ENCODE data around the gene TCERG1L. TPM values are rescaled to one million over a fixed set of nuclear protein-coding genes. Genes with fewer than 3 reads are reported as not detected.
"Not testable (repeated sequence)": the region's sequence is repeated elsewhere in the genome, so short reads cannot be mapped to it uniquely, and the experiment has no call there.

The TCERG1L gene
- total RNA-seq, 1 experiment from 2014 or later, result not detected

DNA sequence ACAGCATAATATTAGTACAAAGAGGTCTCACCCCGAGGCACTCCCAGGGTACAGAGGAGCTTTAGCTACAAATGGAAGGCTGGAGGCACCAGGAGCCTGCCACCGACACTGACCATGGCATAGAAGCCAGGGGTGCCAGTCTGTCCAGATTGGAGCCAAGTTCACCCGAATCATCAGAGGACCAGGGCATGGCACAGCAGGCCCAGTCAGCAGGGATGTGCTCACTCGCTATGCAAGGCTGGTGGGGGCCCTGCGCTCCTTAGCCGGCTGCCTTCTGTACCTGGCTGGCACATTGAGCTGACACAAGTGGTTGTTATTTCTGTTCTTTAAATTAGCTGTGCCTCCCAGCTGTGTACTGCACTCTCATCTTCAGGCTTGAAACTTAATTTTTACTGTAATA lies 149.3 kb downstream of the TCERG1L start:
- DNase-seq (ENCODE audit: low read depth in 1 of 2, low spot score in 2 of 2), result no peak
- no peaks in the 10 kb centered on the region for H3K36me3 ChIP-seq
- no peaks in the 10 kb centered on the region for H3K27me3 ChIP-seq (replicated peaks)
- no peaks in the 10 kb centered on the region for H3K4me1 ChIP-seq (replicated peaks)
- no peak overlapping the region for H3K27ac ChIP-seq
- peaks cover 29% of the 10 kb centered on the region for H3K9me3 ChIP-seq (replicated peaks)
- H3K4me3 ChIP-seq, result no peak overlapping the region

DNA sequence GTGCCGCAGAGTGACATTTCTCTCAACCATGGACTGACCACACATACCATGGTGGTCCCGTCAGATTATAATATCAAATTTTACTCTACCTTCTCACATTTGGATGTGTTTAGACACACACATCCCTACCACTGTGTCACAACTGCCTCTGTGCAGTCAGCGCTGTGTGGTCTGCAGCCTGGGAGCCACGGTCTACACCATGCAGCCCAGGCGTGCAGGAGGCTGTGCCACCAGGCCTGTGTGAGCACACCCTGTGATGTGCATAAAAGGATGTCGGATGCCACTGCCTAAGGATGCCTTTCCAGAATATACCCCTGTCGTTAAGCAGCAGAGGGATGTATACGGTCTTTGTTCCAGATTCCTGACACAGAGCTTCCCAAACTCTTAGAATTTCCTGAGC lies 150.4 kb downstream of the TCERG1L start:
- Histone ChIP-seq H3K4me1 (replicated peaks) (no peaks in the 10 kb centered on the region), H3K9me3 (replicated peaks) (peaks cover 25% of the 10 kb centered on the region), H3K27me3 (replicated peaks) (no peaks in the 10 kb centered on the region), H3K36me3 (no peaks in the 10 kb centered on the region), H3K27ac (no peak overlapping the region), H3K4me3 (no peak overlapping the region)
- no peak for DNase-seq (ENCODE audit: low read depth in 1 of 2, low spot score in 2 of 2)

DNA sequence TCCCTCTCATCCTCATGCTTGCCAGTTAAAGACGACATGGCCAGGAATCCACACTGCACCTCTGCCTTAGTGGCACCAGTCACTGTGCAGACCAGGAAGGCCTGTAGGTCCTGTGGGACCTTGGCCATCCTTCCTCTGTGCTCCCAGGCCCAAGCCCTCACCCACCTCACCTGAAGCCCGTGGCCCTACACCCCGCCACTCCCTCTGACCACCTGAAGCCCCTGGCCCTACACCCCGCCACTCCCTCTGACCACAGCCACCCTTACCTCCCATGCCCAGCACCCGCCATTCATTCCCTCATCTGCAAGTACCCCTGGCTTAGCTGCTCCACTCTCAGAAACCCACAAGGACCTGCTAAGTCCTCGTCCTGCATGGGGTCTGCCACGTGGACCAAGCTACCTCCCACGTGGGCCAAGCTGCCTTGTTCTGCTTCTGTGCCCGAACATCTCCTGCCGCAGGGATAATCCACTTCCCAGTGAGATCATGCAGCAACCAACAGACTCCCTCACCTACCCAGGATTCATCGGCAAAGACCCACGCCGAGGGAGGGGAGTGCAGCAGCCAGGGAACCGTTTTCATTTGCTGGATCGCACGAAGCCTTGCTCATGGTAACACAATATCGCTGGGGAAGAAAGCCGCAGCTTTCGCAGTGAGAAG lies 151.2 kb downstream of the TCERG1L start:
- no peak for DNase-seq (ENCODE audit: low read depth in 1 of 2, low spot score in 2 of 2)
- peaks cover 24% of the 10 kb centered on the region for H3K9me3 ChIP-seq (replicated peaks)
- H3K36me3 ChIP-seq, result no peaks in the 10 kb centered on the region
- H3K4me3 ChIP-seq, result no peak overlapping the region
- no peaks in the 10 kb centered on the region for H3K27me3 ChIP-seq (replicated peaks)
- H3K4me1 ChIP-seq (replicated peaks), result no peaks in the 10 kb centered on the region
- no peak overlapping the region for H3K27ac ChIP-seq

DNA sequence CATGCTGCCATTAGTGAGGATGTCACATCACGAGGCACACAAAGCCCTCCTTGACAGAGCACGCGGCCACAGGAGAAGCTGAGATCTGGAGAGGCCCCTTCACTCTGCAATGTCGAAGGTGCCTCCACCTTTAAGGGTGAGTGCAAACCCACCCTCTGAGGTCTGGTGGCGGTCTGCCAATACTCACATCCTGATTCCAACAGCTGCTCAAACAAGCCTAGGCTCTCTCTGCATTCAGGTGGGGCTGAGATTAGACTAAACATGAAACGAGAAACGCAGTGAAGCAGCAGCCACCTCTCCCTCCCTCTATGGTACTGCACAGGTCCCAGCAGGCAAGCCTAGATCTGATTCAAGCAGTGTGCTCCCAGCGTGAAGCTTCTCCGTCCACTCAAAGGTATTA lies 151.8 kb downstream of the TCERG1L start:
- peaks cover 24% of the 10 kb centered on the region for H3K9me3 ChIP-seq (replicated peaks)
- H3K4me3 ChIP-seq, result no peak overlapping the region
- no peak for DNase-seq (ENCODE audit: low read depth in 1 of 2, low spot score in 2 of 2)
- no peaks in the 10 kb centered on the region for H3K27me3 ChIP-seq (replicated peaks)
- no peaks in the 10 kb centered on the region for H3K4me1 ChIP-seq (replicated peaks)
- no peaks in the 10 kb centered on the region for H3K36me3 ChIP-seq
- no peak overlapping the region for H3K27ac ChIP-seq

DNA sequence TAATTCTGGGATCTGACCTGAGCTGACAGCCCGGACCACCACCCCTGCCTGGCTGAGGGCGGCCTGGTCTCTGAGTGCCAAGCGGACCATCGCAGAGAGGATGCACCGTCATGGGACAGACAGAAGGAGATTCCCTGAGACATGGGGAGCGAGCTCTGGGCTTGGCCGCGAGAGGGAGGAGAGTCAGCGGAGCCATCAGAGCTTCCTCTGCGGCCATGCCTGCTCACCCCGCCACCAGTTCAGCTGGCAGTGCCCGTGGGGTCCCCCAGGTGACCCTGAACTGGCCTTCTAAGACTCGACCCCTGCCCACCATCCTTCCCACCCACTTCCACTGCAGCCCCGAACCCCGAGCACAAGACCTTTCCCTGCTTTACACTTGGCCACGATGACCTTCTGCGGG lies 152.8 kb downstream of the TCERG1L start:
- Histone ChIP-seq H3K36me3 (no peaks in the 10 kb centered on the region), H3K4me1 (replicated peaks) (no peaks in the 10 kb centered on the region), H3K27ac (no peak overlapping the region), H3K27me3 (replicated peaks) (no peaks in the 10 kb centered on the region), H3K9me3 (replicated peaks) (peaks cover 30% of the 10 kb centered on the region), H3K4me3 (no peak overlapping the region)
- DNase-seq (ENCODE audit: low read depth in 1 of 2, low spot score in 2 of 2), result no peak

DNA sequence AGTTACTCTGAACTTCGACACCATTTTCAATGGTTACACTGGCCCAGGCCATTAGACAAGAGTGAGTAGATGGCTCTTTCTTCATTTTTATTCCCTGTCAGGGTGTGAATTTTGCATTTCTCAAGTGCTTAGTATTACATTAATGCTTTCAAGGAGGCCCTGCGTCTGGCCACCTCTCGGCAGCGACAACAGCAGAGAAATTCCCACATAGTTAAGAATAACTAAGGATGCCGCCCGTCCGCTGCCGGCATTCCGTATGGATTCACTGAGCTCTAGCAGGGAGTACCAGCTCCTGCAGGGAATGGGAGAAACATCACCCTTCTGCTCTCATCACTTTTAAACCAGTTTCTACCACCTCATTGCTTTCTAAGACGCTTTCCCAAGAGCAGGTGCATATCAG lies 153.6 kb downstream of the TCERG1L start:
- DNase-seq (ENCODE audit: low read depth in 1 of 2, low spot score in 2 of 2), result no peak
- no peaks in the 10 kb centered on the region for H3K4me1 ChIP-seq (replicated peaks)
- H3K4me3 ChIP-seq, result no peak overlapping the region
- H3K36me3 ChIP-seq, result no peaks in the 10 kb centered on the region
- peaks cover 33% of the 10 kb centered on the region for H3K9me3 ChIP-seq (replicated peaks)
- no peaks in the 10 kb centered on the region for H3K27me3 ChIP-seq (replicated peaks)
- H3K27ac ChIP-seq, result no peak overlapping the region

DNA sequence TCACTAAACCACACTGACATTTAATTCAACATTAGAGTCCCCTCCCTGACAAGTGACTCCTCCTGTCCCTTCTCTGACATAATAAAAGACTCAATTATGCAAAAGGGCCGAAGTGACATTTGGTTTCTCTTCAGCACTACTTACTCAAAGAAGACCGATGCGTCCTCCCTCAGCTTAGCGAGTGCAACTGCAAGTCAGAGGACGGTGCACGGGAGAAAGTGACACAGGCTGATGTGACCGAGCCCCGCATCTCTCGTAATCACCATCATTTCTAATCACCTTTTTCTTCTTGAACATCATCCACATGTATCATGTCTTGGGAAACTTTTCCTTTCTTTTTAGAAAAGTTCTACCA lies 155.7 kb downstream of the TCERG1L start:
- Histone ChIP-seq H3K36me3 (no peaks in the 10 kb centered on the region), H3K27ac (no peak overlapping the region), H3K4me3 (no peak overlapping the region), H3K9me3 (replicated peaks) (peaks cover 27% of the 10 kb centered on the region), H3K4me1 (replicated peaks) (no peaks in the 10 kb centered on the region), H3K27me3 (replicated peaks) (no peaks in the 10 kb centered on the region)
- no peak for DNase-seq (ENCODE audit: low read depth in 1 of 2, low spot score in 2 of 2)

DNA sequence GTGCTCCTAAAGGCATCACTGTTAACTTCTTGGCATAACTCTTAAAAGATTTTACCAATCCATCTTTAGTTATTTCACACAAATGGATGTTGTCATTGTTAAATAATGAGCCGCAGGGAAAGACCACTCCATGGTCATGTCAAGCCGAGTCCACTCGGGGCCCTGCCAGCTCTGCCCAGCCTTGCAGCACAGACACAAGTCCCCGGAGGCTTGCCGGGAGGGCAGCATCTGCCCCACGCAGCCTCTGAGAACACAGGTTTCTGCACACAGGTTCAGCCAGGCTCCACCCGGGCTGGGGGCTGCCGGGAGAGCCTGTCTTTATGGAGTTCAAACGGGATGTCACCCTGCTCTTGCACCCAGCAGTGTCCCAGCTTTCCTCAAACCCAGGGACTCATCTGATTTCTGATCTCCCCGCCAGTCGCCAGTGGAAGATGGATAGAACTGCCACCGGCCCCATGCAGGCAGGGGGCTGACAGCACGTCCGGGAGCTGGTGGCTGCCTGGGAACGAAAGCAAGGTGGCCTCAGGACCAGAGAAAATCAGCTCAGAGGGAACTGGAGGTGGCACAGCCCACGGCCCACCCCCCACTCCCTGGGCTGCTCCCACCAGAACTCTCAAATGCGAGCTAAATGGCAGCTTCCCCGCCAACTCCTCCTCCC lies 156.2 kb downstream of the TCERG1L start:
- Histone ChIP-seq H3K9me3 (replicated peaks) (peaks cover 24% of the 10 kb centered on the region), H3K4me3 (no peak overlapping the region), H3K36me3 (no peaks in the 10 kb centered on the region), H3K27ac (no peak overlapping the region), H3K4me1 (replicated peaks) (no peaks in the 10 kb centered on the region), H3K27me3 (replicated peaks) (no peaks in the 10 kb centered on the region)
- no peak for DNase-seq (ENCODE audit: low read depth in 1 of 2, low spot score in 2 of 2)

DNA sequence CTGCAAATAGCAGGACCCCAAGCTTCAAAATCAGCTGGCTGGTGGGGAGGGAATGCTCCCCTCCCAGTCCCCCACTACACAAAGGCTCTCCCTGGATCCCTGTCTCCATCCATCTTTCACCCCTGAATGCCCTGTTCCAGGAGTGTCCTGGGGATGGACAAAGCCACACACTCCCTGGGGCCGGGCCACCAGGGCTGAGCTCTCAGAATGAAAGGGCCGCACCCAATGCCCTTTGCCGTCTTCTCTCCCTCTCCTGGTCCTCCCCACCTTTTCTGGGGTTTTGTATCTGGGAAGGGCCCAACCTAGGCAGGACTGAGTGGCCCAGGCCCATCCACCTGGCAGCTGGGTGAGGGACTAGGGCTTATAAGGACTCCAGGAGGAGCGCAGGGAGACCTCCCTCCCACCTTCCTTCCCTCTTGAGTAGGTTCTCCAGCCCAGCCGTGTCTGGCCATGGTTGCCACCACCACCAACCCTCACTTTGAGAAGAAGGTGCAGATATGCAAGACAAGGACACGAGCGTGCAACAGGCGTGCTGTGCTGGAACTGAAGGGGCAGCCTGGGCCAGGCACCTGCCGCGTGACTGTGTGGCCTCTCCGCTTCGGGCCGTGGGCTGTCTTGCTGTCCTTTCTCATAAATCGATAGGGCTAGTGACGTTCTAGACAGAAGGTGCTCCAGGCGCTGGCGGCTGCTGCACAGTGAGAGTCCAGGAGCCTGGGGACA lies 157.1 kb downstream of the TCERG1L start:
- H3K4me3 ChIP-seq, result no peak overlapping the region

DNA sequence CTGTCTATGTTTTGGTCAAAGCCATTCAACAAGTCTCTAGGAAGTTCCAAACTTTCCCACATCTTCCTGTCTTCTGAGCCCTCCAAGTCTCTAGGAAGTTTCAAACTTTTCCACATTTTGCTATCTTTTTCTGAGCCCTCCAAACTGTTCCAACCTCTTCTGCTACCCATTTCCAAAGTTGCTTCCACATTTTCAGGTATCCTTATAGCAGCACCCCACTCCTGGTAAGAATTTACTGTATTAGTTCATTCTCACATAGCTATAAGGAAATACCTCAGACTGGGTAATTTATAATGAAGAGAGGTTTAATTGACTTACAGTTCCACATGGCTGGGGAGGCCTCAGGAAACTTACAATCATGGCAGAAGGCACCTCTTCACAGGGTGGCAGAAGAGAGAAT lies 159.1 kb downstream of the TCERG1L start:
- H3K4me1 ChIP-seq (replicated peaks); H3K27ac ChIP-seq; DNase-seq (ENCODE audit: low read depth in 1 of 2, low spot score in 2 of 2); H3K4me3 ChIP-seq; H3K36me3 ChIP-seq; H3K27me3 ChIP-seq (replicated peaks): not testable (repeated sequence)
- H3K9me3 ChIP-seq (replicated peaks), result peaks cover 20% of the 10 kb centered on the region

More for the DNA sequence above, 157.1 kb downstream of the TCERG1L start:
- Histone ChIP-seq H3K36me3 (no peaks in the 10 kb centered on the region), H3K4me1 (replicated peaks) (no peaks in the 10 kb centered on the region), H3K9me3 (replicated peaks) (peaks cover 17% of the 10 kb centered on the region; the same call in 1 of the 2 replicates), H3K27ac (no peak overlapping the region), H3K27me3 (replicated peaks) (no peaks in the 10 kb centered on the region)
- no peak for DNase-seq (ENCODE audit: low read depth in 1 of 2, low spot score in 2 of 2)

DNA sequence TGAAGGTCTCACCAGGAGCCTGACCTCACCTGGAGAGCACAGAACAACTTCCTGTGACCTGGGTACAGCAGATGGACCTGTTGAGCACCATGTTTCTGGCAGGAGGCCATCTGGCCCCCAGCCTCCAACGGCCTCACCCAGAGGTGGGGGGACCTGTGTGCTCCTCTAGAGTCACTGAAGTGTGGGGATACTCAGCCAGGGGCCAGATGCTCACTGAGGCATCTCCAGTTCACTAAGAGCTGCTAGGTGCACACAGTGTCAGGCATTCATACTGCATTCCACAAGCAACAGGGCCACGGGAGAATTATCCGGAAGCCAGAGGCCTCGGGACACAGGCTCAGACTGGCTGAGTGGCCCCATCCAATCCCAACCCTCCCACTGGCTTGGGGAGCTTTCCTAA lies 161.4 kb downstream of the TCERG1L start:
- DNase-seq (ENCODE audit: low read depth in 1 of 2, low spot score in 2 of 2), result no peak
- no peak overlapping the region for H3K27ac ChIP-seq
- H3K4me1 ChIP-seq (replicated peaks), result no peaks in the 10 kb centered on the region
- no peaks in the 10 kb centered on the region for H3K36me3 ChIP-seq
- peaks cover 27% of the 10 kb centered on the region for H3K9me3 ChIP-seq (replicated peaks)
- H3K27me3 ChIP-seq (replicated peaks), result no peaks in the 10 kb centered on the region
- H3K4me3 ChIP-seq, result no peak overlapping the region

DNA sequence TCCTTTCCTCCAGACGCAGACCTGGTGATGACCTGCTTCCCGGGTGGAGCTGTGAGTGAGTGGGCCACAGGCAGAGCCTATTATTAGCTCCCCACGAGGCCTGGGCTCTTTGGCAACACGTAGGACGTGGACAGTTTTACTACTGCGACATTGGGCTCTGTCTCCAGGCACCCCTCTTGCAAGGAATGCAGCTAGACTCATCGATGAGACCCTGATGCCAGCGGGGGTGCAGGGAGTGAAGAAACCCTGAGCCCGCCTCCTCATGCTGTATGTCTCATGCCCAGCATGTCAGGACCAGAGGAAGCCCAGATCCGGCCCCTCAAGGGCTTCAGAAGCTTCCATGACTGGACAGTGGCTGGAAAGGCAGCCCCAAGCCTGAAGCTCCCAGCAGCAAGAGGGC lies 161.9 kb downstream of the TCERG1L start:
- Histone ChIP-seq H3K4me3 (no peak overlapping the region), H3K4me1 (replicated peaks) (no peaks in the 10 kb centered on the region), H3K27me3 (replicated peaks) (no peaks in the 10 kb centered on the region), H3K36me3 (no peaks in the 10 kb centered on the region), H3K9me3 (replicated peaks) (peaks cover 27% of the 10 kb centered on the region), H3K27ac (no peak overlapping the region)
- DNase-seq (ENCODE audit: low read depth in 1 of 2, low spot score in 2 of 2), result no peak

DNA sequence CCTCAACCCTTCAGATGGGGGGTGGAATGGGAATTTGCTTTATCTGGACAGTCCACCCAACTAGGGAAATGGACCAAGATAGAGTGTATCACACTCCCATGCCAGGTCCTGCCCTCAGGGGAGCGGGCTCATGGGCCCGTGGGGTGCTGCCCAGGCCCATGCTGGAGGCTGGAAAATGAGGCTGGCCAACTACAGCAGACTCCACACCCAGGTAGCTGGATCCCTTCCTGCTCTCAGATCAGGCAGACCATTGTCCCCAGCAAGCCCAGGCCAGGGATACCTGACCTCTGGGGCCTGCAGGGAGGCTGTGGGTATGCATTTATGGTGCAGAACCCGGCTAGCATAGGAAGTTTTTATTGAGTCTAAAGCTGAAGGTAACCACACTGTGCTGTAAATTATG lies 162.4 kb downstream of the TCERG1L start:
- H3K4me3 ChIP-seq, result no peak overlapping the region
- no peak for DNase-seq (ENCODE audit: low read depth in 1 of 2, low spot score in 2 of 2)
- H3K4me1 ChIP-seq (replicated peaks), result no peaks in the 10 kb centered on the region
- H3K27me3 ChIP-seq (replicated peaks), result no peaks in the 10 kb centered on the region
- no peak overlapping the region for H3K27ac ChIP-seq
- peaks cover 23% of the 10 kb centered on the region for H3K9me3 ChIP-seq (replicated peaks)
- no peaks in the 10 kb centered on the region for H3K36me3 ChIP-seq

DNA sequence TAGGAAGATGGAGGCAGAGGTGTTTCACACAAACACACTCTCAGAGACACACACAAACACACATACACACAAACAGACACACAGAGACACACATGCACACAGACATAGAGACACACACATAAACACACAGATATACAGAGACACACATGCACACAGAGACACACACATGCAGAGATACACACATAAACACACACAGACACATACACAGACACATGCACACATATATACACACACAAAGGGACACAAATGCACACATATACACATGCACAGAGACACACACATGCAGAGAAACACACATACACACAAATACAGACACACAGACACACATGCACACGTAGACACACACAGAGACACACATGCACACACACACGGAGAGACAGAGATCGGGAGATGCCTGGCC lies 163.3 kb downstream of the TCERG1L start:
- peaks cover 18% of the 10 kb centered on the region for H3K9me3 ChIP-seq (replicated peaks)

More for the DNA sequence above, 163.3 kb downstream of the TCERG1L start:
- Histone ChIP-seq H3K27me3 (replicated peaks) (no peaks in the 10 kb centered on the region), H3K4me3 (no peak overlapping the region), H3K27ac (no peak overlapping the region), H3K4me1 (replicated peaks) (no peaks in the 10 kb centered on the region), H3K36me3 (no peaks in the 10 kb centered on the region)
- no peak for DNase-seq (ENCODE audit: low read depth in 1 of 2, low spot score in 2 of 2)
